ENCODE measurements around the gene PRELID3B. TPM values are rescaled to one million over a fixed set of nuclear protein-coding genes. Genes with fewer than 3 reads are reported as not detected.

The PRELID3B gene
- total and polyA plus RNA-seq, 10 of the 15 experiments (the other 5 are each of a cell fraction or from before 2014, with no cell fraction given) = 72.5 to 151 (median 124) TPM

DNA sequence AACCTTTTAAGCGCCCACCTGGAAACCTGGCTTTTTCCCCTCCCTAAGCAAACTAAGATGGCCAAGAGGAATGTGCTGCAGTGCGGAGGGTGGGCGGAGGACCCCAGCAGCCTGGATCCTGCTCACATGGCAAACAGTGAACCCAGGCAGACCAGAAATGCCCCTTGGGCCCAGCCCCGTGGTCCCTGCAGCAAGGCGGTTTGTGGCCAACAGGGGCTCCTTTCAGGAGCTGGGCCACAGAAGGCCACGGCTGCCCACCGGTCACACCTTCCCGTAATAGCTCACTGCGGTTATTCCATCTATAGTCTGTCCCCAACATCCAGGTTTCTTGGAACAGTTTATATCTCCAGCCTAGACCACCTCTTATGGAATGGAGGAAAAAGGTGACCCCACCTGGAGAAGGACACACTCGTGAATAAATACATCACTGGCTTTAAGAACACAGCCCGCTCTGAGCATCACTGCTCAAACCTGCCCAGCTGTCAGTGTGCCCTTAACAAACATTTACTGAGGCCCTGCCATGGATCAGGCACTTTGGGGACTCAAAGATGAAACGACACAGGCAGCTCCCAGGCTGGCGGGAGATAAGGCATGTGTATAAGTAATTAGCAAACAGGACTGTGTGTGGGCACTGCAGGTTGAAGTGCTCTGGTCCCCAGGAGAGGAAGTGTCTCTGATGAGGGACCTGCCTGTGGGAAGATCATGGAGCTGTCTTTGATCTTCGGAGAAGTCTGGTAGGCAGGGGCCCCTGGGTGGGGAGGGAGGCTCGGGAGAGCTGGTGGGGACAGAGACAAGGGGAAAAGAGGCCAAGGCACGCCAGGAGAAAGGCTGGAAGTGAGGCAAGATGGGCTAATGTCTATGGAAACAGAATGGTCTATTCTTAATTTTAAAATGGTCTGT, 26.5 kb downstream of the PRELID3B start (continued):
- no peak for TF ChIP-seq TCF12 (IDR thresholded peaks at IDR 0.05; ENCODE audit: low read depth, low read length)
- no peak for TF ChIP-seq NFIC (IDR thresholded peaks at IDR 0.05; ENCODE audit: low read depth, low read length)
- no peak for TF ChIP-seq RELA (IDR thresholded peaks at IDR 0.05; ENCODE audit: borderline replicate concordance, partially characterized antibody)
- TF ChIP-seq ZNF622 (IDR thresholded peaks at IDR 0.05) = no peak
- no peak for TF ChIP-seq YBX1 (IDR thresholded peaks at IDR 0.05)
- no peak for TF ChIP-seq POLR2AphosphoS2 (IDR thresholded peaks at IDR 0.05; ENCODE audit: low read depth, low read length)
- no peak for TF ChIP-seq ESRRA (IDR thresholded peaks at IDR 0.05; ENCODE audit: low read length)
- TF ChIP-seq TARDBP (IDR thresholded peaks at IDR 0.05; ENCODE audit: borderline replicate concordance) = no peak
- no peak for TF ChIP-seq RUNX3 (IDR thresholded peaks at IDR 0.05; ENCODE audit: low read length)

DNA sequence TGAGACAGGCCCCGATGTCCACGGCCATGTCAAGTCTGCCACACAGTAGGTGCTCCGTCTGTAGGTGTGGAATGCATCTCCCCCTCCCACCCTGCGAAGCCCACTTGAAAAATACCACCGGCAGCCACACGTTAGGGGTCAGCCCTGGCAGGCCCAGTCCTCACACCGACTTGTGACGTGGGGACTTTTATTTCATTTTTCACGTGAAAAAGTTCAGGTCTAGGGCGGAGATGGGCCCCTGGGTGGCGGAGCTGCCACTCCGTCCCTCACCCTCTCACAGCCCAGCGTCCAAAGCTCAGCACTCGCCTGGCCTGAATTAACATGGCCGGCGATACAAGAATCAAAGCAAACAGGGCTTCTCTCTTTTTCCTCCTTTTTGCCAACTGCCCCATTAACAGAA, 27.2 kb downstream of the PRELID3B start:
- intact Hi-C loops (cut with micrococcal nuclease; ENCODE audit: unreplicated experiment) (no loop called here), in situ Hi-C loops (cut with MboI) (no loop called here)
- Histone ChIP-seq H3K4me2 (ENCODE audit: control insufficient read depth, insufficient read depth) (no peak overlapping the region), H3K27me3 (replicated peaks in 1 of 2; ENCODE audit: control insufficient read depth in 2 of 2, insufficient read depth in 2 of 2, low read length in 1 of 2) (no peaks in the 10 kb centered on the region), H3K9ac (ENCODE audit: control insufficient read depth, insufficient read depth, low read length) (no peak overlapping the region), H3K79me2 (ENCODE audit: control insufficient read depth, insufficient read depth, low read length) (no peaks in the 10 kb centered on the region), H3K36me3 (ENCODE audit: control insufficient read depth in 2 of 2, insufficient read depth in 2 of 2, low read length in 1 of 2) (peaks cover 0 to 1% of the 10 kb centered on the region in 2 experiments; a peak in 2 of 4 replicates), H3K27ac (ENCODE audit: control insufficient read depth, insufficient read depth) (no peak overlapping the region), H3K4me3 (no peak overlapping the region), H2AFZ (ENCODE audit: control insufficient read depth, low read depth, low read length) (no peak overlapping the region), H3K4me1 (ENCODE audit: control insufficient read depth, insufficient read depth, low read length) (peaks cover 11% of the 10 kb centered on the region), H3K9me3 (replicated peaks; ENCODE audit: control insufficient read depth, insufficient read depth, low read length) (no peaks in the 10 kb centered on the region), H4K20me1 (ENCODE audit: control insufficient read depth, insufficient read depth) (no peaks in the 10 kb centered on the region)
- POLR2A ChIA-PET = no interaction called here
- ATAC-seq (no peak), DNase-seq (ENCODE audit: low read depth, low spot score) (no peak), FAIRE-seq (no peak)
- SMC1A ChIA-PET (ENCODE audit: uncharacterized antibody, unreplicated experiment) = interaction anchor here (0.7 kb wide), 1 partner anchor 151 kb away, joined by 3 read pairs; no protein-coding TSS in a partner anchor
- CTCF ChIA-PET = no interaction called here
- TF ChIP-seq ZNF207 (IDR thresholded peaks at IDR 0.05; ENCODE audit: borderline replicate concordance) (no peak), WRNIP1 (IDR thresholded peaks at IDR 0.05; ENCODE audit: borderline replicate concordance, low read depth, low read length) (no peak), YBX1 (IDR thresholded peaks at IDR 0.05) (no peak), CBFB (IDR thresholded peaks at IDR 0.05; ENCODE audit: low read depth) (no peak), SREBF2 (IDR thresholded peaks at IDR 0.05; ENCODE audit: low read length) (no peak), EED (IDR thresholded peaks at IDR 0.05; ENCODE audit: low read depth) (no peak), ATF7 (IDR thresholded peaks at IDR 0.05; ENCODE audit: low read depth) (no peak), ESRRA (IDR thresholded peaks at IDR 0.05; ENCODE audit: low read length) (no peak)
- TF ChIP-seq, protein P1, sequence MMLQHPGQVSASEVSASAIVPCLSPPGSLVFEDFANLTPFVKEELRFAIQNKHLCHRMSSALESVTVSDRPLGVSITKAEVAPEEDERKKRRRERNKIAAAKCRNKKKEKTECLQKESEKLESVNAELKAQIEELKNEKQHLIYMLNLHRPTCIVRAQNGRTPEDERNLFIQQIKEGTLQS (IDR thresholded peaks at IDR 0.05; ENCODE audit: borderline replicate concordance, extremely low read depth, low read depth, low read length) = no peak
- TF ChIP-seq, protein P2, sequence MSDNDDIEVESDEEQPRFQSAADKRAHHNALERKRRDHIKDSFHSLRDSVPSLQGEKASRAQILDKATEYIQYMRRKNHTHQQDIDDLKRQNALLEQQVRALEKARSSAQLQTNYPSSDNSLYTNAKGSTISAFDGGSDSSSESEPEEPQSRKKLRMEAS (IDR thresholded peaks at IDR 0.05; ENCODE audit: low read depth, low read length) = no peak
- BruUV-seq (replicated peaks) = no TSS peak
- 82% methylated on average over 16 of the region's 16 CpGs for WGBS (ENCODE audit: insufficient coverage, insufficient replicate concordance, low lambda C conversion rate, missing lambda C conversion rate)
- RAD21 ChIA-PET (ENCODE audit: unreplicated experiment) = no interaction called here
